ENCODE results near the gene TSPAN11. TPM values are rescaled to one million over a fixed set of nuclear protein-coding genes. Genes with fewer than 3 reads are reported as not detected.
"Not testable (repeated sequence)": the region's sequence is repeated elsewhere in the genome, so short reads cannot be mapped to it uniquely, and the experiment has no call there.

Gene TSPAN11
- polyA plus RNA-seq, 3 donors, result 3.8 to 5.0 (median 4.4) TPM

DNA sequence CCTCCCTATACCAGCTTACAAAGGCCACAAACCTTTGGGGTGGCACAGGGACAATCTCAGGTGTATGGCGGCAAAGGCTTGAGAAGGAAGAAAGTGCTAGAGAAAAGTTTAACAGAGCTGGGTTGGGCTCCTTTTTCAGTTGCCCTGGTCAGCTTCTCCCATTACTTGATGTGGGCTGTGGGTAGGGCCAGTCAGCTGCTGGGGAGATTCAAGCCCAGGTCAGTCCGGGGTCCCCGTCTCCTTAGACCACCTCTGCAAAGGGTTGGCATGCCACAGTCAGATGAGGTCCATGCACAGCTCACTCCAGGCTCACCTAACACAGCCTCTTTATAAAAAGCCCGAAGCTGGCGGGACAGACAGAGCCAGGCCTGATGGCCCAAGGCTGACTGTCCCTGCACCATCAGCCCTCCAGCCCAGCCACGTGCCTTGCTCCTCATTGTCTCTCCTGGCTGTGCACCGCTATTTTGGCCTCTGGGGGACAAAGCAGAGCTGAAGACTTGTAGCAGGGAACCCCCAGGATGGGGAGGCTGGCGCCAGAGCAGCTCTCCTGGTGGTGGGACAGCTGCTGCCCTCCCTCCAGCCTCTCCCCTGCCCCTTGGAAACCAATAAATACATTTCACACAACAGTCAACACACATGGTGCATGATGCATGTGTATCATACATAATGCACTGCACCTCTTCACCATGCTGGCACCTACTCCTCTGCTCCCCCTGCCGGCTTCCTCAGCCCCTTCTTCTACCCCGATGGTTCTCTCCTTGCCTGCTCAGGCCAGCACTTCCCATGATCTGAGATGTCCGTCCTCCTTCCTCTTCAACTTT lies 85.4 kb downstream of the TSPAN11 start:
- no peak for DNase-seq (ENCODE audit: low read depth in 3 of 3, low spot score in 2 of 3)

DNA sequence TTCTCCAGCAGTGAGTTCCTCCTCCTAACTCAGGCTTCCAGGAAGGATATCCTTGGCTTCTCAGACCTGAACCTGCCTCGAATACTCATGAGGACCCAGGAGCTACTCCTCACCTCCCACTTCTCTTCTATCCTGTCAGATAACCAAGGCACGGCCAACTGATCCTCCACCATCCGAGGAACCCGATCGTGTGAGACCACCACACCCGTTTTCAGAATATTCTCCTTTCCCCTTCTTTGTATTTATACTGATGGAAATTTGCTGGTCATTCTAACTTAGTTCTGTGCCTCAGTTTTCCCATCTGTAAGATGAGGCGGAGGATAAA lies 86.0 kb downstream of the TSPAN11 start:
- not testable (repeated sequence) for DNase-seq (ENCODE audit: low read depth in 3 of 3, low spot score in 2 of 3)

DNA sequence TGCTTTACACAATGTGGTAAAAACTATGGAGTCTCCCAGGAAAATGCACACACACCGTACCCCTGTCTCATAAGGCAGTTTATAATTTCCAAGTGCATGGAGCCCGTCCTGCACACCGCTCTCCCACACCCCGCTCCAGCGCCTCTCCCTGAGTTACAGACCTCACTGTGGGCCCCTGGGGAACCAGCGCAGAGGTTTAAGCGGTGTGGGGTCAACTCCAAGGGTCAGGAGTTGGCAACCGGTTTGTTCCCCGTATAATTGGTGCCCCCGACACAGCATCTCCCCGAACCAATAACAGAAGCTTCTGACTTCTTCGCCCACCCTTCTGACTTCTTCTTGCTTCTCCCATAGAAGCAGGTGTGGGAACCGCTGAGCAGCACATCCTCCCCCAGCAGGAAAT lies 88.7 kb downstream of the TSPAN11 start:
- no peak for DNase-seq (ENCODE audit: low read depth in 3 of 3, low spot score in 2 of 3)

DNA sequence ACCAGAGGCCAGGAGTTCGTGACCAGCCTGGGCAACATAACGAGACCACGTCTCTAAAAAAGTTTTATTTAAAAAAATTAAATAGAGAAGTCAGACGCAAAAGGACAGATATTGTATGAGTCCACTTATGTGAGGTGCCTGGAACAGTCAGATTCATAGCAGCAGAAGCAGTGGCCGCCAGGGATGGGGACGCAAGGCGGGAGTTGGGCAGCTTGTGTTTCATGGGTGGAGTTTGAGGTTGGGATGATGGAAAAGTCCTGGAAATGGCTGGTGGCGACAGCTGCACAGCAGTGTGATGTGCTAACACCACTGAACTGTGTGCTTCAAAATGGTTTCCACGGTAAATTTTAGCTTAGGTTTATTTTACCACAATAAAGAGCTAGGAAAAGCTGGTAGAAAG lies 89.5 kb downstream of the TSPAN11 start:
- no peak for DNase-seq (ENCODE audit: low read depth in 3 of 3, low spot score in 2 of 3)

DNA sequence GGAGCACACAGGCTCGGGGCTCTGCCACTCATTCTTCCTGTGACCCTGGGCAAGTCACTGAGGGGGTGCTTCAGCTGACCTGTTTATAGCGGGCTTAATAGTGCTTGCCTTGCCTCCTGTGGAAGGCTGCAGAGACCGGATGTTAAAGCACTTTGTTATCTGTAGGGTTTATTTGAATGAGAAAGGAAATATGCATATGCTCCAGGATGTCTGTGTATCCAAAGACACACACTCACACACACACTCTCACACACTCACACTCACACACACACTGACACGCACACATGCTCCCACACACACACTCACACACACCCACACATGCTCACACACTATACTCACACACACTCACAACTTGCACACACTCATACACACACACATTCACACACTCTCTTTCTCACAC lies 91.0 kb downstream of the TSPAN11 start:
- DNase-seq (ENCODE audit: low read depth in 3 of 3, low spot score in 2 of 3), result no peak

DNA sequence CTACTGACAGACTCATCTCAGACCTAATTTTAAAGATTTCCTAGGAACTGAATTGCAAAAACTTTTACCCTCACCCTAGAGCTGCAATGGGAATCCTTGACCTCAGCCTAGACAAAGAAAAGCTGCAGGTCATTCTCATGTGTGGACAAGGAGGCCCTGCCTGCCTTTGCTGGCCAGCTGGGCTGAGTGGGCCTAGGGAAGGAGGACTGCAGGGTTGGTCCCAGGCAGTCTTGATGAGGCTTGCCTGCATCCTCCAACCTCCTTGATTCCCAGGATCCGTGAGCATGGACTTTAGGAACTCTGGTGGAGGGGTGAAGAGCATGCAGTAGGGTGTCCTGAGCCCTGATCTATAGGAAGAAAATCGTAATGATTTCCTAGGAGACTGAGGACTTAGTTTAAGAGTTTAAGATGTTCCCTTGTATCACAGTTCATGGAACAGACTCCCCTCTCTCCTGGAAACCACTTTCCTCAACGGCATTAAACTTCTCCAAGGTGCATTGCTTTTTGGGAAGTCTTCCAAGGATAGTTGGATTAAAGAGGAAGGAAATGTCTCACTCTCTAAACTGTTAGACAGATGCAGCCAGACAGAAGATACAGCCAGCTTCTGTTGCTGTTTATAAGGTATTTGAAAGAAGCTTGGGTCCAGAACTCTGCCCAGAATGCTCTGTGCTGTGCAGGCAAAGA lies 91.7 kb downstream of the TSPAN11 start:
- DNase-seq (ENCODE audit: low read depth in 3 of 3, low spot score in 2 of 3), result no peak

DNA sequence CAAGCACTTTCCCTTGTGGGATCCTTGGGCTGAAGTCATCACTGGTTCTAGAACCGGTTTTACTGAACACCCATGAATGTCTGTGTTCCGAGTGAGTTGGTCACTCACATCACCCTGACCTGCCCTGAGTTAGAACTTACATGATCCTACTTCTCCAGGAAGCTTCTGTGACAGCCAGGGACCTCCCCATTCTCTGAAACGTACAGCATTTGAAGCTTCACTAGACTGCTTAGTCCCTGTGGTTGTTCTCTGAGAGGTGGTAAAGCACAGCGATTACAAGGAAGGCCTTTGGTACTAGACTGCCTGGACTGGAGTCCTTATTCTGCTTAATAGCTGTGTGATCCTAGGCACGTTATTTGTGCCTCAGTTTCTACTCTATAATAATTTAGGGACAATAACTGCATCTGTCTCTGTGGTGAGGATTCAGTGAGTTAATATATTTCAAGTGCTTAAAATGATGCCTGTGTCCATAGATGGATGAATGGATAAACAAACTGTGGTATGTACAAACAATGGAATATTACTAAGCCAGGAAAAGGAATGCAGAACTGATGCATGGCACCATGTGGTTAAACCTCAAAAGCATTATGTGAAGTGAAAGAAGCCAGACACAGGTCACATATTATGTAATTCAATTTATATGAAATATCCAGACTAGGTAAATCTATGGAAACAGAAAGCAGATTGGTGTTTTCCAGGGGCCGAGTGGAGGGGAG lies 92.4 kb downstream of the TSPAN11 start:
- no peak for DNase-seq (ENCODE audit: low read depth in 3 of 3, low spot score in 2 of 3)

DNA sequence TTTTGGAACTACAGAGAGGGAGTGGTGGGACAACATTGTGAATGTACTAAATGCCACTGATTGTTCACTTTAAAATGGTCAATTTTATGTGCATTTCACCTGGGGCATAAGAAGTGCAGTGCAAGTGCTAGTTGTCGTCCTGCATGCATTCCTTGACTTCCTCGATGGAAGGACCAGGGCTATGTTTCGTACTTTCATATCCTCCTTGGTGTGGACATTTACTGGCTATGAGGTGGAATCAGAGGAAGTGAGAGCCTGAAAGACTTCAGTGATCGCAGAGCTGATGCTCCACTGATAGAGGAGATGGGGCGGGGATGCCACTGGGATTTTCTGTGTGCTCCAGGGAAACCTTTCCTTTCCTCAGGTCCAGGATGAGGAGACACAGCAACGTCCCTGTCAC lies 93.0 kb downstream of the TSPAN11 start:
- DNase-seq (ENCODE audit: low read depth in 3 of 3, low spot score in 2 of 3), result no peak

DNA sequence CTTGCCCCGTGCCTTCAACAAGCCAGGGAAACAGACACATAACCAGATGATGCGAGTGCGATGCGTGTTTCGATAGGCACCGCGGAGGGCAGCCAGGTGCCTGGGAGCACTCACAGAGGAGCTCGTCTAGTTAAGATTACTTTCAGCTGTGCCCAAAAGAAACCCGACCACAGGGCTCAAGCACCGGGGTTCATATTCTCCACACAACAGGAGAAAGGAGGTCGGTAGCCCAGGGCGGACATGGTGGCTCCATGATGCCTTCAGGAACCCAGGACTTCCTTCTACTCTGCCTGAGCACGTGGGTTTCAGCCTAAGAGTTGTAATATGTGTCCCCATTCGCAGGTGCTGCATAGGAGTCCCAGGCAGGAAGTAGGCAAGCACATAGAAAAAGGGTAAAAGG lies 93.4 kb downstream of the TSPAN11 start:
- DNase-seq (ENCODE audit: low read depth in 3 of 3, low spot score in 2 of 3), result no peak

DNA sequence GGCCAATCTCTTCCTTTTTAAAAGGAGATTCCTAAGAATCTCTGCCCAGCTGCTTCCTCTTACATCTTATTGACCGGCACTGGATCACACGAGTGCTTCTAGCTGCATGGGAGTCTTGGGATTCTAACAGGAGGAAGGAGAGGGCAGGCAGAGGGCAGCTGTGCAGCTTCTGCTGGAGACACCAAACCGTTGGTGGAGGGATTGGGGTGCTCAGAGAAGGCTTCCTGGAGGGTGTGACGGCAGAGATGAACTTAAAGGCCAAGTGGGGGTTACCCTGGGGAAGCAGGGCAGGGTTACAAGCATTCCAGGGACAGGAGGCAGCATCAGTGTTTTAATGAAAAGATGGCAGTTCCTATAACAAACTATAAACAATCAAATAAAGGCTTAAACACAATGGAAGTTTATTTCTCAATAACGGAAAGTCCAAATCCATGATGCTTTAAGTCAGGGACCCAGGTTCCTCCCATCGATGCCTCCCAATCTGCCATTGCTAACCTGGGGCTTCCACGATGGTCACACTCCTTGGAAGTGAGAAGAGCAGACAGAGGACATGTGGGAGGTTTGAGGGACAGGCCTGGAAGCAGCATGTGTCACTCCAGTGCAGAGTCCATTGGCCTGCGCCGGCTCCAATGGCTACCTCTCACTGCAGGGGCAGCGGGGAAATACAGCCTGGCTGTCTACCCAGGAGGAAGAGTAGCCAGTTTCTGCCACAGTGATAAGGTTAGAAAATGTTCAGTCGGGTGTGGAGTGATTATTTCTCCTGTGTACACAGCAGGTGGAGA lies 94.0 kb downstream of the TSPAN11 start:
- no peak for DNase-seq (ENCODE audit: low read depth in 3 of 3, low spot score in 2 of 3)

DNA sequence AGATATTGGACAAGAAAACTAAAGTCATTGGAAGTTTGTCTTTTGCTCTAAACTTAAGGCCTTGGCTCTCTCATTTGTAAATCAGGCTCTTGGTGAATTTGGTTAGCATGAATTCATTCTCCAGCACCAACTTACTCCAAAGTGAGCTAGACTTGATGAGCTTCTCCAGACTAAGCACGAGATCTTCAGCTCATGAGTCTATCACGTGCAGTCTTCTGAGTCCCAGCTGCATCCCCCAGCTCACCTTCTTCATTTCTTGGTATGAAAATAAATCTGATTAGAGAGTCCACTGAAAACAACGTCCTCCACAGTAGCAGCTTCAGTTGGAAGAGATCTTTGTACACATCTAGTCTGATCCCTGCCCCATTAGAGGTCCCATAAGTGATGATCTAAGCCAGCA lies 94.6 kb downstream of the TSPAN11 start:
- DNase-seq (ENCODE audit: low read depth in 3 of 3, low spot score in 2 of 3), result no peak

DNA sequence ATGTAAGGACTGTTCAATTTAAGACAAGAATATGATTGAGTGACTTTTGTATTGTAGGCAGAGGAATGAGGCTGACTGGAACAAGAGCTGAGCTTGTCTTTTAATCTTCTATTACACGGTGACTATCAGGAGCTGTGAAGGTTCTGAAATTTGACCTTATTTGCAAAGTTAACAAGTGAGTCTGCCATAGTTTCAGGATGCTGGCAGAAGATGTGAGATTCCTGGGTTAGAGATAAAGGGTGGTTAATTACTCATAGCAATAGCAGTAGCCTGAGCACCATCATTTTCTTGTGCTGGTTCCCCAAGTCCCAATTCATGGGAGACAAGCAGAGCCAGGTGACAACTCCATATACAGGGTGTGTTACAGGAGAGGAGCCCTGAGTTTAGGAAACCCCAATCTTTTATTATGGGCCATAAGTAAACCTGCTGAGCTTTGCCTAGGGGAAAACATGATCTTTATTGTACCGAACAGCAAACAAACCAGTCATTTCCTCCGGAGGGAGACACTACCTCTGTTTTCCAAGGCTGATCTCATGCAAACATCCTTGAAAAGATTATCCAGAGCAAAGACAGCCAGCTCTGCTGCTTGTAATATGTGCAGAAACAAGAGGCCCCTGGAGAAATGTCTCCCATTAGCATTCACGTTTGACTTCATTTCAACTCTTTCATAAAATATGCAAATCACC lies 95.4 kb downstream of the TSPAN11 start:
- DNase-seq (ENCODE audit: low read depth in 3 of 3, low spot score in 2 of 3), result no peak

DNA sequence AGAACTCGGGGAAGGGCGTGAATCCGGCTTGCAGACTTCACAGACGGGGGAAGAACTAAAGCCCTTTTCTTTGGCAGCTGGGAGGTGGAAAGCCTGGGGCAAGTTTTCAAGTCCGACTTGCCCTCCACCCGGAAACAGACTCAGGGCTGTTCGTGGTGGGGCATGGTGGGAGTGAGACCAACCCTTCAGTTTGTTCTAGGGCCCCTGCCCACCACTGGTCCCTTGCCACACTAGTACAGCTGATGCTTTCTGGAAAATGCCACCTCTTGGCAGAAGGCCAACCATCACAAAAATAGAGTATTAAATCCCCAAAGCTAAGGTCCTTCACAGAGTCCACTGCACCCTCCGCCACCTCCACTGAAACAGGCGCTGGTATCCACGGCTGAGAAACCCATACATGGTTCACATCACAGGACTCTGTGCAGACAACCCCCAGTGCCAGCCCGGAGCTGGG lies 96.8 kb downstream of the TSPAN11 start:
- no peak for DNase-seq (ENCODE audit: low read depth in 3 of 3, low spot score in 2 of 3)

DNA sequence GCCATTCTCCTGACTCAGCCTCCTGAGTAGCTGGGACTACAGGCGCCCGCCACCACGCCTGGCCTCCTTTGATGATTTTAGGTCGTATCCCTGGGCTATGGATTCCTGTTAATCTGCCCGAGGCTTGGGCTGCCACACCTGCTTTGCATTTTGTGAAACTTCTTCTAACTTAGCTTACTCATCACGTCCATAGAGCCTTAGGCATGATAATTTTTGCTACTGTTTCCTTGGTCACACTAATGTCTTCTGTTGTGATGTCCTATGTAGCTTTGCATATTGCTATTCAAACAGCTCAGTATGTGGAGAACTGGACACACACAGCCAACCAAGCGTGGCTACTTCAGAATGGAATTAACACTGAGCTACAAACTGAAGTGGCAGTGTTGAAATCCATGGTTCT lies 99.7 kb downstream of the TSPAN11 start:
- no peak for DNase-seq (ENCODE audit: low read depth in 3 of 3, low spot score in 2 of 3)

DNA sequence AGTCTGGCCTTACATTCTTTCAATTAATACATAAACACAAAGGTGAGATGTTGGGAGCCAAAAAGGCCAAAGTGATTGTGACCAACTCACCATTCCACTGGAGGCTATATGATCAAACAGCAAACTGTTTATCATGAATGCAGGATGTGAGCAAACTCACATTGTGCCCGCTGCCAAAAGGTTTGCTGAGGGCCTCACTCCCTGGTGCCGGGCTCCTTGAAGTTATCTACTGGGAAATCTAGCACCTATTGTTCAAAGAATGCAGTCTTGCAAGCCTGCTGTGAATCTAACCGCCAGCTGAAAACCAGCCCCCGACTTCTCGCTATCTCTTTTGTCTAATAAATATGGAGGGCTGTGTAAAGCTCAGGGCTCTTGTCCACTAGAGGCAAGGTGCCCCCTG lies 100.5 kb downstream of the TSPAN11 start:
- DNase-seq (ENCODE audit: low read depth in 3 of 3, low spot score in 2 of 3), result not testable (repeated sequence)

DNA sequence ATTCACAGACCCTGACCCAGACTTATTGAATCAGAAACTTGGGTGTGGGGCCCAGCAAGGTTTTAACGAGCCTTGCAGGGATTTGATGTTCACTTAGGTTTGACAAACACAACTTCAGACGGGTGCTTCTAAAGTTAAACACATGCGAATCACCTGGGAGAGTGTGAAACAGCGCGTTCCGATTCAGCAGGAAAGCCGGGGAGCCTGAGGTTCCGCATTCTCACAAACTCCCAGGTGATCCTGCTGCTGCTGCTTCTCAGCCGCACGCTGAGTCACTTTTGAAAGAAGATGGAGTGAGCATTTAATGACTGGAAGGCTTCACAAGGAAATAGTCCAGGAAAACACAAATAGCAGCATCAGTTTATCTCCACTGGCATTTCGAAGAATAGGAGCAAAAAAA lies 102.9 kb downstream of the TSPAN11 start:
- DNase-seq (ENCODE audit: low read depth in 3 of 3, low spot score in 2 of 3), result no peak

DNA sequence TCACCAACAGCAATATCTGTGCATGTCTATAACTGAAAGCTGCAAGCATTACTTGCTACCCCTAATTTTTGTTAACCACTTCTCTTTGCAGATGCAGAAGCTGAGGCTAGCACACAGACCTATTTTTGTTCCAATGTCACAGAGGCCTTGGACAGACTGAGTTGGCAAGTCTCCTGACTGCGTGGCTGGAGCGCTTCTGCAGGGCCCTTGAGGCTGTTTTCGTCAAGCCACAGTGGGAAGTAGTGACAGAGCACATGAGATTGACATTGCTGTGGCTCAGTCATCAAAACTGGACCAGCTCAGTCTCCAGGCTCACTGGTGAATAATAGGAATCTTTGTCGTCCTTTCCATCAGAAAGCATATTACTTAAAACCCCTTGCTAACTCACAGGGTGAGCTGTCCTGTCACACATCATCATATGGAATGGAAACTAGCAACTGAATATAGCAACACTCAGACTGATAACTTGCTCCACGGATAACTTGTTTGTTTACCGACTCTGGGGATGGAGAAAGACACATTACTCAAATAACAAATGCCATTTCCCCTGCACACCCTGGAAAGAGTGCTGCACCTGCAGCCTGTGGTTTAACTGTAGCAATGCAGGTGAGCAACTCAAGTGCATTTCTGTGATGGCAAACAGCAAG lies 103.5 kb downstream of the TSPAN11 start:
- no peak for DNase-seq (ENCODE audit: low read depth in 3 of 3, low spot score in 2 of 3)

DNA sequence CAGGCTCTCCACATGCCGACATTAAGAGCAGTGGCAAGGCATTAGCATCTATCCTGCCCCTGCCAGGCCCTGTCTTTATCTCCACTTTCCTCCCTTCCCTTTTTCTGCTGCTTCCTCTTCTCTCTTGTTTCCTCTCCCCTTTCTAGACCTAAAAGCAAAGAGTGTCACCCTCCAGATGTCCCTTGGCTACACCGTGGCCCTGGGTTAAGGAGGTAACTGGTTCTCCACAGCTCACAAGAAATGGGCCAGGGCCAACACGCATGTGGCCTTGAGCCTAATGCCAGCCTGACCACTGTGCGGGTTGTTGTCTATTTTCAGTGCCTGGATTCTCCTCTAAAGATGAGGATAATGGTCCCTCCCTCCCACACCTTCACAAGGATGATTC lies 105.4 kb downstream of the TSPAN11 start:
- no peak for DNase-seq (ENCODE audit: low read depth in 3 of 3, low spot score in 2 of 3)

DNA sequence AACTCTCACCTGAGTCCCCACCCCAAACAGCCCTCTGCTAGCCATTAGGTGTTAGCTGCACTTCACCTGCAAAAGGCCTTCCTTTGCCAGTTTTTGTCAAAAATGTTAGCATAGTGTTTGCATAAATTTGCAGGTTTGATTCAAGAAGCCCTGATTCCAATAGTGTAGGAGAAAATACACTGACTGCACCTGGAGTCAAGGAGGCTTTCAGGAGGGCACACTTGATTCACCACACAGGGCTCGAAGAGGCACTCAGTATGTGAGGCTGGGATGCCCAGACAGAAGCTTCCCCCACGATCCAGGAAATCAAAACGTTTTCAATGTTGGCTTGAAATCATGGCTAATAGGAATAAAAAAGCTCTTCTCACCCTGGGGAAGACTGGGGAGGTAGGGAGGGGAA lies 106.6 kb downstream of the TSPAN11 start:
- no peak for DNase-seq (ENCODE audit: low read depth in 3 of 3, low spot score in 2 of 3)

DNA sequence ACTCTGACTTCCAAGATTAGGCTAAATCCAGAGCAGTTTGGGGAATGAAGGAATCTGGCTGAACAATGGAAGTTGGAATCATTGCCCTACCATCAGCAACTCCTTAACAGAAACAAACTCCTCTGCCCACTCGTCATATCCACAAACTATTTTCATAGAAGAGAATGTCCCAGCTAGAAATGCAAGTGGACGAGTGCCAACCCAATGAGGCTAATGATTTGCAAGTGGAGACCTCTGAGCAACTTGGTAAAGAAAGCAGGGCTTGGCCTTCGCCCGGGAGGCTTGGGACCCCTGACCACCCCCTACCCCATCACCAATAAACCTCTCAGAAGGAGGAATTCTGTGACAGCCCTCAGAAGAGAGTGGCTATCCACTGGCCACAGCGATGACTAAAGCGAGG lies 107.1 kb downstream of the TSPAN11 start:
- no peak for DNase-seq (ENCODE audit: low read depth in 3 of 3, low spot score in 2 of 3)

Data from right renal cortex interstitium (tissue), 3 donors.